Neuronal stem cell (in vitro differentiated cells): ENCODE results near the gene DLG1.

ENCODE experiments used
- DNase-seq: peaks from one replicate; pipeline ENCODE4 v3.0.0-alpha.2; 2013; ENCODE audit warnings: low spot score
- H2AFZ ChIP-seq: one replicate; pipeline ENCODE4 v1.6.1; 2013; ENCODE audit warnings: mild to moderate bottlenecking, low read length, inconsistent platforms
- H2AK5ac ChIP-seq: 2 replicates; pipeline ENCODE4 v1.6.1; 2013; ENCODE audit warnings: low read depth, mild to moderate bottlenecking, inconsistent platforms, low read length, moderate library complexity, mixed read lengths
- H2BK120ac ChIP-seq: 2 replicates; pipeline ENCODE4 v1.6.1; 2013; ENCODE audit warnings: low read depth, mild to moderate bottlenecking, inconsistent platforms, low read length, moderate library complexity, mixed read lengths
- H2BK12ac ChIP-seq: one replicate; pipeline ENCODE4 v1.6.1; 2013; ENCODE audit warnings: low read length, inconsistent platforms
- H2BK15ac ChIP-seq: 2 replicates; pipeline ENCODE4 v1.6.1; 2013; ENCODE audit warnings: mild to moderate bottlenecking, low read length, inconsistent platforms, mixed read lengths
- H2BK5ac ChIP-seq: one replicate; pipeline ENCODE4 v1.6.1; 2013; ENCODE audit warnings: inconsistent platforms, mild to moderate bottlenecking, low read length, moderate library complexity
- H3K14ac ChIP-seq: one replicate; pipeline ENCODE4 v1.6.1; 2013; ENCODE audit warnings: low read length, inconsistent platforms
- H3K18ac ChIP-seq: 2 replicates; pipeline ENCODE4 v1.6.1; 2013; ENCODE audit warnings: low read length, inconsistent platforms
- H3K23ac ChIP-seq: 2 replicates; pipeline ENCODE4 v1.6.1; 2013; ENCODE audit warnings: low read depth, mild to moderate bottlenecking, mixed read lengths, low read length, inconsistent platforms; ENCODE audit not compliant: poor library complexity
- H3K27ac ChIP-seq: replicated peaks from 3 replicates; pipeline ENCODE4 v1.5.1; 2013; ENCODE audit warnings: low read length, inconsistent platforms
- H3K27me3 ChIP-seq, 3 experiments: 2 replicates each; pipeline ENCODE4 v1.6.1; 2013; ENCODE audit warnings: low read length in 3 of 3, mild to moderate bottlenecking in 2 of 3, inconsistent platforms in 1 of 3, low read depth in 1 of 3, mixed read lengths in 1 of 3, moderate library complexity in 1 of 3; ENCODE audit not compliant: control insufficient read depth in 3 of 3, insufficient read depth in 3 of 3
- H3K36me3 ChIP-seq, 2 donors: replicated peaks in 1 of 2; 2 replicates each; pipeline ENCODE4 v1.6.1; 2013; ENCODE audit warnings: low read length in 2 of 2; ENCODE audit not compliant: control insufficient read depth in 2 of 2, insufficient read depth in 2 of 2
- H3K4ac ChIP-seq: 2 replicates; pipeline ENCODE4 v1.6.1; 2013; ENCODE audit warnings: inconsistent platforms, mild to moderate bottlenecking, low read length, moderate library complexity
- H3K4me1 ChIP-seq, 2 donors: 1 replicate in 1 of 2; 2 replicates in 1 of 2; pipeline ENCODE4 v1.6.1; 2013; ENCODE audit warnings: low read length in 2 of 2, low read depth in 1 of 2; ENCODE audit not compliant: control insufficient read depth in 2 of 2, insufficient read depth in 1 of 2
- H3K4me2 ChIP-seq: one replicate; pipeline ENCODE4 v1.6.1; 2013; ENCODE audit warnings: mild to moderate bottlenecking, low read length, inconsistent platforms; ENCODE audit not compliant: insufficient read depth, poor library complexity, severe bottlenecking
- H3K4me3 ChIP-seq, 2 donors: 2 replicates each; pipeline ENCODE4 v1.5.1; 2013; ENCODE audit warnings: low read length in 2 of 2, mild to moderate bottlenecking in 2 of 2, inconsistent platforms in 1 of 2, moderate library complexity in 1 of 2
- H3K79me1 ChIP-seq: one replicate; pipeline ENCODE4 v1.6.1; 2013; ENCODE audit warnings: low read depth, mild to moderate bottlenecking, inconsistent platforms, low read length, moderate library complexity
- H3K9ac ChIP-seq: one replicate; pipeline ENCODE4 v1.6.1; 2013; ENCODE audit warnings: mild to moderate bottlenecking, low read depth, low read length, inconsistent platforms; ENCODE audit not compliant: poor library complexity
- H3K9me3 ChIP-seq, 2 donors: replicated peaks in 1 of 2; 2 replicates each; pipeline versions ENCODE3 to v1.6.1; 2013; ENCODE audit warnings: low read length in 2 of 2, mild to moderate bottlenecking in 2 of 2, inconsistent platforms in 1 of 2, low read depth in 1 of 2, mixed read lengths in 1 of 2, moderate library complexity in 1 of 2; ENCODE audit not compliant: control insufficient read depth in 2 of 2, insufficient read depth in 1 of 2
- H4K8ac ChIP-seq: one replicate; pipeline ENCODE4 v1.6.1; 2013; ENCODE audit warnings: low read depth, mild to moderate bottlenecking, inconsistent platforms, low read length, moderate library complexity
- H4K91ac ChIP-seq: one replicate; pipeline ENCODE4 v1.6.1; 2013; ENCODE audit warnings: low read length, low read depth, mild to moderate bottlenecking, inconsistent platforms; ENCODE audit not compliant: poor library complexity
- WGBS, 2 donors: extraction: QIAGEN DNeasy Blood & Tissue Kit; methylation state at CpG; one replicate each; pipeline ENCODE4 v1.1.7; 2013; ENCODE audit warnings: missing lambda C conversion rate in 2 of 2, mixed read lengths in 1 of 2; ENCODE audit not compliant: insufficient read length in 2 of 2, insufficient replicate concordance in 1 of 2; ENCODE audit errors: extremely low coverage in 2 of 2; 5-methylcytosine and 5-hydroxymethylcytosine counted together

Gene DLG1

GRCh38 chr3:197226179-197226578 lies 72.2 kb downstream of the DLG1 start:
- Histone ChIP-seq H3K27me3 (no peaks in the 10 kb centered on the region), H3K4me3 (no peak overlapping the region), H3K4ac (no peak overlapping the region), H3K4me2 (no peak overlapping the region), H3K23ac (no peak overlapping the region), H3K79me1 (peaks cover 1% of the 10 kb centered on the region), H3K4me1 (peaks cover 0 to 2% of the 10 kb centered on the region in 2 donors), H4K8ac (no peak overlapping the region), H3K36me3 (peaks cover 0 to 8% of the 10 kb centered on the region in 2 donors), H3K9ac (no peak overlapping the region), H2BK5ac (no peak overlapping the region), H2BK12ac (no peak overlapping the region), H2BK15ac (no peak overlapping the region), H2AFZ (no peak overlapping the region), H2BK120ac (no peak overlapping the region), H3K27ac (no peak overlapping the region), H3K9me3 (no peaks in the 10 kb centered on the region), H3K14ac (no peak overlapping the region), H3K18ac (no peak overlapping the region), H4K91ac (no peak overlapping the region), H2AK5ac (no peak overlapping the region)
- no CpG with 5 or more reads among the region's 3 CpGs for WGBS, 2 donors
- DNase-seq = no peak

- no peak overlapping the region for H2BK120ac ChIP-seq
- H3K14ac ChIP-seq = no peak overlapping the region
- H3K79me1 ChIP-seq = peaks cover 1% of the 10 kb centered on the region
- no peak overlapping the region for H2AK5ac ChIP-seq
- H3K18ac ChIP-seq = no peak overlapping the region
- H3K36me3 ChIP-seq = peaks cover 0 to 2% of the 10 kb centered on the region in 2 donors
- H4K8ac ChIP-seq = no peak overlapping the region
- no peak overlapping the region for H4K91ac ChIP-seq
- no peak overlapping the region for H2BK15ac ChIP-seq
- WGBS, 2 donors = no CpG with 5 or more reads among the region's 1 CpG
- no peak overlapping the region for H3K4me2 ChIP-seq
- DNase-seq = no peak
- H3K9me3 ChIP-seq = no peaks in the 10 kb centered on the region
- H3K23ac ChIP-seq = no peak overlapping the region
- no peak overlapping the region for H3K9ac ChIP-seq
- peaks cover 0 to 2% of the 10 kb centered on the region in 2 donors for H3K4me1 ChIP-seq
- H3K27me3 ChIP-seq = no peaks in the 10 kb centered on the region
- H2BK12ac ChIP-seq = no peak overlapping the region
- H3K4me3 ChIP-seq = no peak overlapping the region
- H3K4ac ChIP-seq = no peak overlapping the region
- no peak overlapping the region for H3K27ac ChIP-seq
- H2AFZ ChIP-seq = no peak overlapping the region
- no peak overlapping the region for H2BK5ac ChIP-seq
Observed at GRCh38 chr3:197225579-197225978, 72.8 kb downstream of the DLG1 start.

GRCh38 chr3:197224034-197224444 lies 74.4 kb downstream of the DLG1 start:
- H3K23ac ChIP-seq = no peak overlapping the region
- H3K79me1 ChIP-seq = no peaks in the 10 kb centered on the region
- no peak overlapping the region for H3K4me3 ChIP-seq
- H3K9me3 ChIP-seq = no peaks in the 10 kb centered on the region
- no peak overlapping the region for H2AK5ac ChIP-seq
- H2AFZ ChIP-seq = no peak overlapping the region
- H3K36me3 ChIP-seq = no peaks in the 10 kb centered on the region
- no peaks in the 10 kb centered on the region for H3K27me3 ChIP-seq
- H3K4me2 ChIP-seq = no peak overlapping the region
- peak; percentile 40 for DNase-seq
- H3K4ac ChIP-seq = no peak overlapping the region
- H2BK120ac ChIP-seq = no peak overlapping the region
- no peak overlapping the region for H4K91ac ChIP-seq
- no peak overlapping the region for H3K18ac ChIP-seq
- no peak overlapping the region for H2BK12ac ChIP-seq
- H2BK15ac ChIP-seq = no peak overlapping the region
- H2BK5ac ChIP-seq = no peak overlapping the region
- peaks cover 0 to 2% of the 10 kb centered on the region in 2 donors for H3K4me1 ChIP-seq
- H3K27ac ChIP-seq = no peak overlapping the region
- no peak overlapping the region for H3K9ac ChIP-seq
- H4K8ac ChIP-seq = no peak overlapping the region
- no peak overlapping the region for H3K14ac ChIP-seq

- H3K18ac ChIP-seq = no peak overlapping the region
- H2BK120ac ChIP-seq = no peak overlapping the region
- no peak overlapping the region for H4K8ac ChIP-seq
- no peaks in the 10 kb centered on the region for H3K79me1 ChIP-seq
- H3K36me3 ChIP-seq = no peaks in the 10 kb centered on the region
- no peak overlapping the region for H3K4me2 ChIP-seq
- DNase-seq = no peak
- WGBS, 2 donors = no CpG with 5 or more reads among the region's 5 CpGs
- H2AK5ac ChIP-seq = no peak overlapping the region
- no peak overlapping the region for H2BK12ac ChIP-seq
- peaks cover 0 to 2% of the 10 kb centered on the region in 2 donors for H3K4me1 ChIP-seq
- no peak overlapping the region for H2BK15ac ChIP-seq
- H3K4me3 ChIP-seq = no peak overlapping the region
- H2BK5ac ChIP-seq = no peak overlapping the region
- no peaks in the 10 kb centered on the region for H3K27me3 ChIP-seq
- no peak overlapping the region for H3K14ac ChIP-seq
- H3K23ac ChIP-seq = no peak overlapping the region
- H3K9ac ChIP-seq = no peak overlapping the region
- H3K4ac ChIP-seq = no peak overlapping the region
- no peak overlapping the region for H2AFZ ChIP-seq
- no peak overlapping the region for H4K91ac ChIP-seq
- H3K9me3 ChIP-seq = no peaks in the 10 kb centered on the region
- no peak overlapping the region for H3K27ac ChIP-seq
Observed at GRCh38 chr3:197222937-197223370, 75.5 kb downstream of the DLG1 start.
